Measurements from ENCODE around the gene SETD5.

Gene SETD5

GRCh38 chr3:9409981-9410854 lies 12.8 kb downstream of the SETD5 start:
- DNase-seq: no peak

DNA sequence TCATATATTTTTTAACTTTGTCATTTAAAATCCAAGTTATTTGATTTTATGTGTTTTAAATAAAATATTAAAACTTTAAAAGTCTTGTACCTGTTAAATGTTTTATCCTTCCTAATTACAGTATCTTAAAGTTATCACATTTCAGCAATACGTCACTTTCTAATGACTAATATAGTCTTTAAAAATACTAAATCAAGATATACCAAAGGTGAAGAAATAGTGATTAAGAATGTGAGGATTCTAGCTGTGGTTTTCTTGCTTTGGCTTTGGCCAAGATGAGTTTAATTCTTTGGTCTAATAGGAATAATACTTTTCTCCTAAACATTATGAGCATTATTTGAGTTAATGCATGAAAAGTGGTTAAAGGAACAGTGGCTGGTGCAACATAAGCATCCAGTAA lies 13.9 kb downstream of the SETD5 start:
- no peak for DNase-seq

- no peak for DNase-seq
Observed at GRCh38 chr3:9412293-9412692, 14.9 kb downstream of the SETD5 start.

- no peak for DNase-seq
Observed at GRCh38 chr3:9414826-9415225, 17.4 kb downstream of the SETD5 start.

- no peak for DNase-seq
Observed at GRCh38 chr3:9415485-9416138, 18.2 kb downstream of the SETD5 start.

DNA sequence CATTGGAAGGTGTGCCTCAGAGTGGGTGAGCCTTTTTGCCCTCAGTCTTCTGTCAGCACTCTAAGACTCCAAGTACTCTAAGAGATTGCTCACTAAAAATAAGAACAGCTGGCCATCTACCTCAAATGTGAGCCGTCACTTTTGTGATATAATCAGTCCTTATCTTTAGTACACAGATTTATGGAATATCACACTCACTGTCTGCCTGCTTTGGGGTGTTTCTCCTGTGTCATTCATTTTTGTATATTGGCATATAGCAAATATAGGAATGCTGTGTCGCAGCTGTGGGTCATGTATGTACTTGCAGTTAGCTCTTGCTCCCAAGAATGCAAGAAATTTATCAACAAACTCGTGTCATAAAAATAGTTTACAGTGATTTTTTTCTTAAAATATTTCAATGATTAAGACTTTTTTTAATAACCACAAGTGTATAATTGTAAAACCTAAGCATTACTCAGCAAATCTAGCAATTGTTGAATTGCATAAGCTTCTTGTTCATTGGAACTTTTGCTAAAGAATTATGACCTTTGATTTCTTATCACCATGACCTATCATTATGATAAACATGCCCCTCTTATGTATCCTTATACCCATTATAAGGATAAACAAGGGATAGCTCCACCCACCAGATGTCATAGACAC lies 18.8 kb downstream of the SETD5 start:
- no peak for DNase-seq

- no peak for DNase-seq
Observed at GRCh38 chr3:9420850-9421549, 23.6 kb downstream of the SETD5 start.

- DNase-seq: peak; percentile 88
Observed at GRCh38 chr3:9422712-9423424, 25.5 kb downstream of the SETD5 start.

DNA sequence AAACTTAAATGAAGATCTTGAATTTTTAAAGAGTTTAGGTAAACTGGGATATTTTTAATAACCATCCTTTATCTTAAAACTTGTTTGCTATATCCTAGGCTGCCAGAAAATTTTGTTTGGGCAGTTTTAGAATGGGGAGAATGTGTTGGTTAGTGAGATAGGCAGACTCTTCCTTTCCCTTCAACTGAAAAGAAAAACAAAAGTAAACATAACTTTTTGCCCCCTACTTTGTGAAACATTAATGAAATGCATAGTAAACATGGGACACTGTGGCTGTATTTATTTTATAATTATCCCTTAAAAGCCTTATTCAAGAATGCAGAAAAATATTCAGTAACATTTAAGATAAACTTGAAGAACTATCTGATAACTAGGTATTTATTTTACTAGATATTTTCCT lies 31.0 kb downstream of the SETD5 start:
- DNase-seq: no peak

- no peak for DNase-seq
Observed at GRCh38 chr3:9430733-9431132, 33.3 kb downstream of the SETD5 start.

GRCh38 chr3:9433627-9434521 lies 36.5 kb downstream of the SETD5 start:
- no peak for DNase-seq

- no peak for DNase-seq
Observed at GRCh38 chr3:9435316-9435715, 37.9 kb downstream of the SETD5 start.

GRCh38 chr3:9439331-9439730 lies 41.9 kb downstream of the SETD5 start:
- DNase-seq: peak; percentile 5

DNA sequence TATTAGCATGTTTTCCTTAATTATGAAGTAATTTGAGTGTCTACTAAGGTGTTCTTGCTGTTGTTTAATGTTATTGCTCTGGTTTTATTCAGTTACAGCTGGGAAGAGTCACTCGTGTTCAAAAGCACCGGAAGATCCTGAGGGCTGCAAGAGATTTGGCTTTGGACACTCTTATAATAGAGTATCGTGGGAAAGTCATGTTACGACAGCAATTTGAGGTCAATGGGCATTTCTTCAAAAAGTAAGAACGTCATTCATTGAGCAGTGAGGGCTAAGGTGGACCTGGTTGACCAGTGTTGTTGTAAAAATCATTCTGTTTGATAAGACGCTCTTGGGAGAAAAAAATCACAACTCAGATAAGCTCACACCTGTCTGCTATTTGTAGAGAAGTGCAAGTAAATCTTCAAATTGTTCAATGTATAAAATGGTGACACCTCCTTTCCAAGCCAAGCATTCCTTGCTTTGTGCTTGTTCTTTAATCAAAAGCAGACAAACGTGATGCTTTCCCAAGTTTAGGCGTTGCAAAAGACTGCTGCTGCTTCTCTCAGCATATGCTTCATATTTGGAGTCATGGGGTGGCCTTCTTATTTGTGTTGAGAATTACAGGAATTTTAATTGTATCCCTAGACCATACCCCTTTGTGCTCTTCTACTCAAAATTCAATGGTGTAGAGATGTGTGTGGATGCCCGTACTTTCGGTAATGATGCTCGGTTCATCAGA lies 44.2 kb downstream of the SETD5 start:
- no peak for DNase-seq

- no peak for DNase-seq
Observed at GRCh38 chr3:9448071-9448470, 50.7 kb downstream of the SETD5 start.

- DNase-seq: no peak
Observed at GRCh38 chr3:9448643-9449042, 51.2 kb downstream of the SETD5 start.

GRCh38 chr3:9450126-9450525 lies 52.7 kb downstream of the SETD5 start:
- no peak for DNase-seq

DNA sequence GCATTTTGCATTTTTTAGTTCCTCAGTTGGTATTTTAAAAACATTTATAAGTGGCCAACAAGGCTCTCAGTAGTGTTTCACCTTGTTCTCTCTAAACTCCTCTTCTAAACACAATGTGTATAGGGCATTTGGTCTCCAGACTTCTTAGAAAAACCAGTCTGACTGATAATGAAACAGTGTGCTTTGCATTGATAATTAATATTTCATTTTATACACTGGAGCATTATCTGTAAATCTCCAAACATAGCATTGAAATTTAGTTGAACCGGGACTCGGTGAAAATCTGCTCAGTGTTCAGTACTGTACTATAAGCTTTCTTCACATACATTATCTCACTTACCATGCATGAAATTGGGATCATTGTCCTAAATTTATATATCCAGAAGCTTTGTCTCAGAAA lies 53.6 kb downstream of the SETD5 start:
- DNase-seq: no peak

DNA sequence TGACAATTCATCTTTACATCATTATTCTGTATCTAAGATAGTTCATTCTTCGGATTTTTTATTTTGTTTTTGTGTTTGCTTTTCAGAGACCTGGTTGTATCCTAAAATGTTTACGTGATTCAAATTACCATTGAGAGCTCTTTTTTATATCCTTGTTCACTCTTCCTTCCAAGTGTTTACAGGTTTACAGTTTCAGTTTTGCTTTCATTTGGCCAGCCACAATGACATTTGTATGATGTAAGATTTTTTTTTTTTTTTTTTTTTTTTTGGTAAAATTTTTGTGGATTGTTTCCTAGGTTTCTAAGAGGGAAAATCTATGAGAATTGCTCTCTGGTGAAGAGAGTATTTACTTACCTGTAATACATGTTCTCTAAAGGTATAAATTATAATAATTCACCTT lies 55.0 kb downstream of the SETD5 start:
- DNase-seq: no peak

DNA sequence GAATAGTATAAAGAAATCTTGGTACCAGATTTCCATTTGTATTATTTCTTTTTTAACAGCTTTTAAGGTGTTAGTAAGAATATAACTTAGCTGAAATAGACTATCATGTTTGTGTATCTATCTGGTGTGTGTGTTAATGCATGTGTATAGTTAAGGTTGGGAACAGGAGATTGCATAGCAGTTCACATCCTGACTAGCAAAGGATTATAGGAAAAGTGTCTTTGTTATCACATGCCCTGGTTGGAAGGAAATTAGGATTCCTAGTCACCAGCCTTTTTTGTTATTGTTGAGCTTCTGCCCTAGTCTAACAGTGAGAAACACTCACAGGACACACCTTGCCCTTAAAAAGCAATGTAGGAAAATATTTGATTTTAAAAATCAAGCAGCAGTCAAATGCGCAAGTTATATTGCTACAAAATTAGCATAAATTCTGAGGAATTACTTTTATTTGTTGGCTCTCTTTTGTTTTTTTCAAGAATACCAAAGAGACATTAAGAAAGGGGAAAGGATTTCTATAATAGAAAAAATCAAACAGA lies 58.2 kb downstream of the SETD5 start:
- DNase-seq: no peak

DNA sequence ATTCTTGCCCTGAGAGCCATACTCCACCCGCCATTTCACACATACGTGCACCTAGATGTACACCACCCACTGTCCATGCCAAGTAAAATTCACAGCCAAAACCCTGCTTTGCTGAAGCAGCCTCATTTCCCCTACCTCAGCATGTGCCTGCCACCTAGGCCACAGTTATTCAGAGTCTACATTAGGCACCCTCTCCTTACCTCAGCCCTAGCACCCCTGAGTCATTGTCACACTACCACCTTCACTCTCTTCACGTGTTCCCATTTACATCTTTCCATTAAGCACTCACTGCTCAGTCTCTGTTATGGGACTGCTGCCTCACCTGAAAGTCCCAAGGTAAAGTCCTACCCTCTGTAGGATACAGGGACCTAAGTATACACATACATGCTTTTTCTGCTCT lies 70.0 kb downstream of the SETD5 start:
- no peak for DNase-seq

All from DMS79 treated with DMSO at 0.1 percent for 48 hours (cell line).